Erythroblast (primary cell): ENCODE results near the gene LRIT1.

ENCODE experiments used
- GATA1 ChIP-seq: IDR thresholded peaks from 2 replicates; pipeline ENCODE4 v1.6.1; 2011; ENCODE audit warnings: low read depth, mild to moderate bottlenecking, control low read depth, low read length, moderate library complexity
- POLR2A ChIP-seq: IDR thresholded peaks from 2 replicates; pipeline ENCODE4 v1.6.1; 2011; ENCODE audit warnings: mild to moderate bottlenecking, low read length

- TF ChIP-seq POLR2A, result no peak
- TF ChIP-seq GATA1, result no peak
These were observed 4.5 kb downstream of the LRIT1 start for GRCh38 chr10:84236807-84237198.
